Measurements from ENCODE around the gene CDC14B. TPM values are rescaled to one million over a fixed set of nuclear protein-coding genes. Genes with fewer than 3 reads are reported as not detected.

The CDC14B gene
- total and polyA plus RNA-seq, 2 of the 4 experiments (the other 2 are of a cell fraction), result 9.7 to 26.3 TPM

DNA sequence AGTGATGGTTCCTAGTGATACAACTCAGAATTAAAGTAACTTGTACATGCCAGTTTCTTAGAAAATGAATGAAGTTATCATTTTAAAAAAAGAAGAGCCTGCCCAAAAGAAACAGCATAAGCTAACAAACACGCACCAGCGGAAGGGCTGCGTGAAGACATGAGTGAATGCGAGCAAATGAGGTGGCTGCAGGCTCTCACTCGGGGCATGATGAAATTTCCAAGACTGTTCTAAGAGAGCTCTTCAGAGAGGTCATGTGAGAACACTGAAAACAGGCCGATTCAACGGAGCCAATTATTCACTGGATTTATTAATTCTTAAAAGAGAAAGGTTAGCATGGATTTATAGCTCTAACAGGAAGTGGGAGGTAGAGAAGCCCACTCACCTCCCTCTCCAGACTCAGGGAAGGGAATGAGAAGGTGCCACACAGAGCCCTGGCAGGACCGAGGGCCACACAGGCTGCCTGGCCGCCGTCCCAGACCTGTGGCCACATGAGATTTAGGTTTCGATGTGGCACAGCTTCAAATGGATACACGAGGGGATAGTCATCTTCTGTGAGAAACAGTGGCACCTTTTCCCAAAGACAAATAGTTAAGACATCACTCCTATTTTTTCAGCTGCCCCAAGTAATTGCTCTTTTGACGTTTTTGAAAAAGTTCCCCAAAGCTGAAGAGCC lies 114.2 kb downstream of the CDC14B start:
- WGBS, 2 experiments (ENCODE audit: extremely low coverage in 2 of 2, insufficient read length in 1 of 2), result 85% methylated on average over 5 of the region's 13 CpGs; no CpG with 5 or more reads in 1 of the 2 experiments
- Histone ChIP-seq H4K91ac (ENCODE audit: insufficient read depth, low read depth, low read length) (no peak overlapping the region), H2AK5ac (ENCODE audit: low read depth, low read length) (no peak overlapping the region), H3K23ac (ENCODE audit: low read depth, low read length) (no peak overlapping the region), H2BK5ac (ENCODE audit: low read depth, low read length, poor library complexity, severe bottlenecking) (no peak overlapping the region), H3K4me3 (ENCODE audit: insufficient read depth, low read depth, low read length) (no peak overlapping the region), H3K4me2 (ENCODE audit: low read depth, low read length) (no peak overlapping the region), H2BK120ac (ENCODE audit: low read depth, low read length) (no peak overlapping the region), H3K9me3 (ENCODE audit: control insufficient read depth, insufficient read depth, low read length) (no peaks in the 10 kb centered on the region), H4K20me1 (ENCODE audit: insufficient read depth, low read length) (no peaks in the 10 kb centered on the region), H2AK9ac (replicated peaks; ENCODE audit: low read depth, low read length, poor library complexity) (no peak overlapping the region), H3K27ac (ENCODE audit: insufficient read depth, low read length) (no peak overlapping the region), H3K4me1 (ENCODE audit: control insufficient read depth, insufficient read depth, low read length) (peaks cover 12% of the 10 kb centered on the region), H2AFZ (replicated peaks; ENCODE audit: low read length, poor library complexity) (no peak overlapping the region), H4K5ac (ENCODE audit: low read depth, low read length) (no peak overlapping the region), H3K9ac (ENCODE audit: low read depth, low read length) (no peak overlapping the region), H2BK20ac (ENCODE audit: low read depth, low read length) (no peak overlapping the region), H3K79me1 (ENCODE audit: low read depth in 1 of 2, low read length in 2 of 2) (peaks cover 0 to 3% of the 10 kb centered on the region in 2 experiments; a peak in 1 of 4 replicates), H2BK15ac (ENCODE audit: low read depth, low read length) (no peak overlapping the region), H3K14ac (replicated peaks; ENCODE audit: low read depth, low read length) (no peak overlapping the region), H3K36me3 (ENCODE audit: control insufficient read depth, insufficient read depth, low read length) (peaks cover 9% of the 10 kb centered on the region), H3K9me1 (ENCODE audit: insufficient read depth, low read length) (peaks cover 11% of the 10 kb centered on the region; the same call in 1 of the 2 replicates), H3K27me3 (ENCODE audit: control insufficient read depth, insufficient read depth, low read length) (no peaks in the 10 kb centered on the region), H3K18ac (ENCODE audit: low read depth, low read length) (no peak overlapping the region), H3K56ac (ENCODE audit: extremely low read depth, insufficient read depth, low read length) (no peak overlapping the region), H3K4ac (ENCODE audit: low read depth, low read length) (no peak overlapping the region), H4K8ac (ENCODE audit: low read depth in 2 of 2, low read length in 2 of 2) (no peak overlapping the region)
- ChIA-PET CTCF (no interaction called here), POLR2A (ENCODE audit: unreplicated experiment) (no interaction called here)
- in situ Hi-C loops (cut with MboI; ENCODE audit: low sequenced_read_pairs) (no loop called here), intact Hi-C loops (cut with micrococcal nuclease) (no loop called here), dilution Hi-C loops (cut with HindIII; ENCODE audit: low sequenced_read_pairs, unreplicated experiment) (no loop called here)
- TF ChIP-seq, protein P1, sequence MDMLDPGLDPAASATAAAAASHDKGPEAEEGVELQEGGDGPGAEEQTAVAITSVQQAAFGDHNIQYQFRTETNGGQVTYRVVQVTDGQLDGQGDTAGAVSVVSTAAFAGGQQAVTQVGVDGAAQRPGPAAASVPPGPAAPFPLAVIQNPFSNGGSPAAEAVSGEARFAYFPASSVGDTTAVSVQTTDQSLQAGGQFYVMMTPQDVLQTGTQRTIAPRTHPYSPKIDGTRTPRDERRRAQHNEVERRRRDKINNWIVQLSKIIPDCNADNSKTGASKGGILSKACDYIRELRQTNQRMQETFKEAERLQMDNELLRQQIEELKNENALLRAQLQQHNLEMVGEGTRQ (IDR thresholded peaks at IDR 0.05; ENCODE audit: low read depth, low read length), result no peak
- TF ChIP-seq CEBPB (IDR thresholded peaks at IDR 0.05; ENCODE audit: low read depth, low read length) (no peak), ELK1 (IDR thresholded peaks at IDR 0.05; ENCODE audit: borderline replicate concordance, low read depth, low read length) (no peak), MXI1 (IDR thresholded peaks at IDR 0.05; ENCODE audit: borderline replicate concordance, low read depth, low read length) (no peak), RCOR1 (IDR thresholded peaks at IDR 0.05; ENCODE audit: insufficient replicate concordance, low read length) (no peak), RAD21 (IDR thresholded peaks at IDR 0.05; ENCODE audit: low read length) (no peak), MAZ (IDR thresholded peaks at IDR 0.05; ENCODE audit: borderline replicate concordance, low read depth, low read length) (no peak), SMC3 (IDR thresholded peaks at IDR 0.05; ENCODE audit: low read depth, low read length) (no peak), CTCF (conservative IDR thresholded peaks at IDR 0.05; ENCODE audit: low read depth, low read length) (no peak), BHLHE40 (IDR thresholded peaks at IDR 0.05; ENCODE audit: low read depth, low read length) (no peak), FOS (IDR thresholded peaks at IDR 0.05; ENCODE audit: low read depth, low read length) (no peak), CHD1 (IDR thresholded peaks at IDR 0.05; ENCODE audit: low read depth, low read length) (no peak), RFX5 (IDR thresholded peaks at IDR 0.05; ENCODE audit: low read depth, low read length) (no peak), MAFK (IDR thresholded peaks at IDR 0.05; ENCODE audit: low read depth, low read length) (no peak)
- no peak for DNase-seq
- no peak for ATAC-seq (ENCODE audit: low read depth)
- BruUV-seq (replicated peaks), result no TSS peak

All from IMR-90 (cell line).